Adrenal gland (tissue), 12 donors: ENCODE data around the gene PANK2. TPM values are rescaled to one million over a fixed set of nuclear protein-coding genes. Genes with fewer than 3 reads are reported as not detected.
"Not testable (repeated sequence)": the region's sequence is repeated elsewhere in the genome, so short reads cannot be mapped to it uniquely, and the experiment has no call there.

Source experiments
- DNase-seq, 7 donors: peaks; one replicate each; pipeline ENCODE4 v3.0.0-alpha.2; 2019 to 2020
- H3K27ac ChIP-seq, 5 donors: fragments of 200-600 bp; sonication (generic) in 4 of 5; 1 replicate in 3 of 5; 2 replicates in 2 of 5; pipeline versions ENCODE4 v1.5.1 to v1.8.0; 2016 to 2020; ENCODE audit warnings: mild to moderate bottlenecking in 1 of 5
- H3K27me3 ChIP-seq: fragments of 200-600 bp; 2 replicates; pipeline ENCODE4 v1.8.0; 2021
- H3K36me3 ChIP-seq, 2 donors: fragments of 200-600 bp; replicated peaks in 1 of 2; 1 replicate in 1 of 2; 2 replicates in 1 of 2; pipeline versions ENCODE4 v1.5.1 to v1.8.0; 2018 to 2022
- H3K4me1 ChIP-seq, 2 donors: fragments of 200-600 bp; replicated peaks in 1 of 2; 1 replicate in 1 of 2; 2 replicates in 1 of 2; pipeline versions ENCODE4 v1.5.1 to v1.8.0; 2018 to 2021
- H3K4me3 ChIP-seq, 4 donors: fragments of 200-600 bp; sonication (generic) in 3 of 4; one replicate each; pipeline ENCODE4 v1.5.1; 2016 to 2018
- H3K9me3 ChIP-seq, 3 donors: fragments of 200-600 bp; sonication (generic) in 1 of 3; replicated peaks in 1 of 3; 1 replicate in 2 of 3; 2 replicates in 1 of 3; pipeline versions ENCODE4 v1.5.1 to v1.8.0; 2016 to 2021
- CTCF ChIP-seq, 6 experiments: fragments of 450-650 bp in 4 of 6; fragments of 200-600 bp in 2 of 6; sonication (generic) in 1 of 6; IDR thresholded peaks; 1 replicate in 5 of 6; 2 replicates in 1 of 6; pipeline versions ENCODE4 v1.5.1 to v1.8.0; 2016 to 2021; ENCODE audit warnings: antibody characterized with exemption in 6 of 6, mild to moderate bottlenecking in 2 of 6, moderate library complexity in 1 of 6
- POLR2A ChIP-seq, 2 donors: fragments of 450-650 bp; IDR thresholded peaks; one replicate each; pipeline ENCODE4 v1.6.1; 2017; ENCODE audit warnings: antibody characterized with exemption in 2 of 2, mild to moderate bottlenecking in 2 of 2, moderate library complexity in 1 of 2
- WGBS, 4 donors: extraction: QIAGEN DNeasy Blood & Tissue Kit in 2 of 4; methylation state at CpG; one replicate each; pipeline versions ENCODE4 v1.1.5 to v1.1.7; 2013 to 2017; 5-methylcytosine and 5-hydroxymethylcytosine counted together
- intact Hi-C, 2 donors: fragments of 100-400 bp; cut with DNase I; formaldehyde crosslinking; loops; one replicate each; pipeline versions ENCODE4 v1.14.1 to v1.15.0; 2022 to 2023
- polyA plus RNA-seq, 3 donors: library from polyadenylated mRNA; stranded (reverse); fragments of 200-250 nt in 2 of 3; fragments of 350-450 nt in 1 of 3; fragmentation: Illumina TruSeq in 1 of 3; extraction: RNeasy Lipid Tissue Mini Kit (QIAGEN cat#74804) in 1 of 3; gene quantifications; one replicate each; pipeline ENCODE4 v1.2.3, GENCODE V29; 2013 to 2014
- total RNA-seq, 9 donors: library from RNA; depleted of rRNA in 4 of 9; stranded (reverse); fragments of >200 nt in 4 of 9; fragments of 120-200 nt in 1 of 9; fragmentation: NEBNext Ultra II Directional in 1 of 9; extraction: Animal tissue kit (Norgen Biotek cat#: 25700) in 1 of 9; gene quantifications; one replicate each; pipeline versions ENCODE4 v1.1.0 to v1.2.4, GENCODE V29; 2013 to 2023
- donor health status: healthy with polysubstance abuse.
- donor health status: Bipolar disorder and iron deficiency.
- donor health status: DM: yes; HTN: yes; CAD: no.
- donor health status: DM: no; HTN: no; CAD: no.
- donor health status: DM: no; HTN: no; CAD: no.
- donor health status: DM: yes; HTN: yes; CAD: no.

The PANK2 gene
- total and polyA plus RNA-seq, 12 donors, result 32.5 to 70.1 (median 46.9) TPM

DNA sequence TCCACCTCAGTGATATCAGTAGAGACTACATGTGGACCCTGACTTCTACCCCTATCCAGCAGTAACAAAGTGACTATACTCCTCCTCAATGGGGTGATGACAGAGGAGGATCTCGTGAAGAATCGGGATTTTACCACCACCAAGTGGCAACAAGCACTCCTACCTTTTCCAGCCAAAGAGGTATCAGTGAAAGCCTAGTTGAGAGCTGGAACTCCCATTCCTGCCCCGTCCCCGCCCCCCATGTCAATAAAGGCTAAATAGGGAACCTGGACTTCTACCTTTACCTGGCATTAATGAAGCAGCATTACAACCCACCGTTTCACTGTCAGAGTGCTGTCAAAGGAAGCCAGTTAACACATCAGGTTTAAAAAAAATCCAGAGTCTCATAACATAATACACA lies 80.8 kb downstream of the PANK2 start:
- no peaks in the 10 kb centered on the region for H3K9me3 ChIP-seq
- TF ChIP-seq CTCF (IDR thresholded peaks at IDR 0.05), result no peak
- TF ChIP-seq POLR2A (IDR thresholded peaks at IDR 0.05), result no peak
- H3K36me3 ChIP-seq, result no peaks in the 10 kb centered on the region
- H3K4me3 ChIP-seq, result no peak overlapping the region
- WGBS, 4 donors, result 89 to 97% (median 94%) methylated on average over 5 of the region's 5 CpGs
- H3K4me1 ChIP-seq, result peaks cover 0 to 13% of the 10 kb centered on the region in 2 donors
- DNase-seq, result no peak
- intact Hi-C loops, result no loop called here
- H3K27me3 ChIP-seq, result no peaks in the 10 kb centered on the region
- H3K27ac ChIP-seq, result no peak overlapping the region

GRCh38 chr20:3971145-3971544 lies 82.0 kb downstream of the PANK2 start:
- no peak overlapping the region for H3K27ac ChIP-seq
- 61 to 68% (median 67%) methylated on average over 2 of the region's 2 CpGs for WGBS, 4 donors
- H3K4me1 ChIP-seq, result peaks cover 0 to 13% of the 10 kb centered on the region in 2 donors
- H3K36me3 ChIP-seq, result no peaks in the 10 kb centered on the region
- TF ChIP-seq POLR2A (IDR thresholded peaks at IDR 0.05), result no peak
- no peak for TF ChIP-seq CTCF (IDR thresholded peaks at IDR 0.05)
- no peaks in the 10 kb centered on the region for H3K27me3 ChIP-seq
- intact Hi-C loops, result no loop called here
- H3K9me3 ChIP-seq, result no peaks in the 10 kb centered on the region
- no peak overlapping the region for H3K4me3 ChIP-seq
- DNase-seq, result no peak

DNA sequence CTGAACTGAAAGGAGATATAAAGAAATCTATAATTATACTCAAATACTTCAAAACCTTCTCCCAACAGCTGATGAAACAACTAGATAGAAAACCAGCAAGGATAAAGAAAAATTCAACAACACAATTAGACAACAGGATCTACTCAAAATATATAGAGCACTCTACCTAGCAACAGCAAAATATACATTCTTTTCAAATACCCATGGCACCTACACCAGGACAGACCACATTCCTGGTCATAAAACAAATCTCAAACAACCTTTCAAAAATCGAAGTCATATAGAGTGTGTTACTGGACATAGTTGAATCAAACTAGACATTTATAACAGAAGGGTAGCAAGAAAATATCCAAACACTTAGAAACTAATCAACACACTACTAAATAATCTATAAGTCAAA lies 83.0 kb downstream of the PANK2 start:
- Histone ChIP-seq H3K4me1 (peaks cover 0 to 13% of the 10 kb centered on the region in 2 donors), H3K27me3 (no peaks in the 10 kb centered on the region), H3K27ac (no peak overlapping the region), H3K4me3 (no peak overlapping the region), H3K9me3 (no peaks in the 10 kb centered on the region), H3K36me3 (no peaks in the 10 kb centered on the region)
- no peak for DNase-seq
- WGBS, 4 donors, result 96 to 100% (median 97%) methylated on average over 1 of the region's 1 CpG
- intact Hi-C loops, result no loop called here
- TF ChIP-seq CTCF (IDR thresholded peaks at IDR 0.05) (no peak), POLR2A (IDR thresholded peaks at IDR 0.05) (no peak)

DNA sequence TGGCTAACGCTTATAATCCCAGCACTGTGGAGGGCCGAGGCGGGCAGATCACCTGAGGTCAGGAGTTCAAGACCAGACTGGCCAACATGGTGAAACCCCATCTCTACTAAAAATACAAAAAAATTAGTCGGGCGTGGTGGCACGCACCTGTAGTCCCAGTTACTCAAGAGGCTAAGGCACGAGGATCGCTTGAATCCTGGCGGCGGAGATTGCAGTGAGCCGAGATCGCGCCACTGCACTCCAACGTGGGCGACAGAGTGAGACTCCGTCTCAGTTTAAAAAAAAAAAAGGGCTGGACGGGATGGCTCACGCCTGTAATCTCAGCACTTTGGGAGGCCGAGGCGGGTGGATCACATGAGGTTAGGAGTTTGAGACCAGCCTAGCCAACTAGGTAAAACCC lies 83.4 kb downstream of the PANK2 start:
- peaks cover 0 to 13% of the 10 kb centered on the region in 2 donors for H3K4me1 ChIP-seq
- DNase-seq, intact Hi-C loops, H3K9me3 ChIP-seq, H3K27ac ChIP-seq, H3K27me3 ChIP-seq, H3K4me3 ChIP-seq, H3K36me3 ChIP-seq: not testable (repeated sequence)
- WGBS, 4 donors, result 94 to 98% (median 95%) methylated on average over 20 of the region's 20 CpGs

DNA sequence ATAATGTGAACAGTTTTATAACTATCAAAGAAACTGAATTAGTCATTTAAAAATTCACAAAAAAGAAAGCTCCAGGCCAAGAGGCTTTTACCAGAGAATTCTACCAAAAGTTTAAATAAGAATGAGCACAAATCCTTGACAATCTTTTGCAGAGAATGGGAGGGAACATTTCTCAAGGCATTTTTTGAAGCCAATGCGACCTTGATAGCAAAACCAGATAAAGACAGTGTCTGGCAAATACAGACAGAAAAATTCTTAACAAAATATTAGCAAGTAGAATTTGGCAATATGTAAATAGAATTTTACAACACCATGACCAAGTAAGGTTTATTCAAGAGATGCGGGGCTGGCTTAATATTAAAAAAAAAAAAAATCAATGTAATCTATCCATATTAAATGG lies 84.5 kb downstream of the PANK2 start:
- H3K9me3 ChIP-seq, result no peaks in the 10 kb centered on the region
- 25 to 46% (median 42%) methylated on average over 2 of the region's 2 CpGs for WGBS, 4 donors
- no peaks in the 10 kb centered on the region for H3K27me3 ChIP-seq
- peak in 1 of 7 donors; percentile 19 for DNase-seq
- TF ChIP-seq CTCF (IDR thresholded peaks at IDR 0.05) (no peak), POLR2A (IDR thresholded peaks at IDR 0.05) (no peak)
- peaks cover 0 to 13% of the 10 kb centered on the region in 2 donors for H3K4me1 ChIP-seq
- peak overlapping the region in 2 of 5 donors; percentile 18 to 47 for H3K27ac ChIP-seq
- intact Hi-C loops, result no loop called here
- H3K4me3 ChIP-seq, result no peak overlapping the region
- no peaks in the 10 kb centered on the region for H3K36me3 ChIP-seq
